Measurements from ENCODE around the gene TOR3A. TPM values are rescaled to one million over a fixed set of nuclear protein-coding genes. Genes with fewer than 3 reads are reported as not detected.

Gene TOR3A
- total and polyA plus RNA-seq, 2 donors (not counting 1 experiment from before 2014, with no cell fraction given) = 49.9 to 65.6 TPM

GRCh38 chr1:179048339-179049124 is 33.3 kb upstream of the TOR3A start:
- no peak overlapping the region for H3K27ac ChIP-seq (ENCODE audit: low read length in 2 of 2)
- H3K27ac Mint-ChIP-seq = no peak overlapping the region
- H3K79me2 ChIP-seq (ENCODE audit: control insufficient read depth, insufficient read depth, low read length) = peaks cover 4% of the 10 kb centered on the region

More at GRCh38 chr1:179048339-179049124, 33.3 kb upstream of the TOR3A start:
- Mint-ChIP-seq H3K4me1 (peaks cover 8% of the 10 kb centered on the region), H3K27me3 (no peaks in the 10 kb centered on the region), H3K4me3 (no peak overlapping the region), H3K9me3 (ENCODE audit: insufficient read depth) (no peaks in the 10 kb centered on the region)
- Histone ChIP-seq H3K9me3 (ENCODE audit: control extremely low read depth in 1 of 3, control insufficient read depth in 2 of 3, insufficient read depth in 1 of 3, low read length in 2 of 3) (no peaks in the 10 kb centered on the region), H4K20me1 (ENCODE audit: control insufficient read depth, insufficient read depth, low read length, poor library complexity, severe bottlenecking) (no peaks in the 10 kb centered on the region), H3K4me2 (replicated peaks; ENCODE audit: low read depth, low read length, poor library complexity, severe bottlenecking) (no peak overlapping the region), H3K36me3 (replicated peaks in 1 of 2; ENCODE audit: control extremely low read depth in 1 of 2, control insufficient read depth in 1 of 2, extremely low read depth in 1 of 2, insufficient read depth in 2 of 2, low read length in 1 of 2) (peaks cover 1 to 2% of the 10 kb centered on the region in 2 experiments), H3K27me3 (replicated peaks in 1 of 4; ENCODE audit: control extremely low read depth in 1 of 4, control insufficient read depth in 3 of 4, insufficient read depth in 4 of 4, low read length in 3 of 4) (no peaks in the 10 kb centered on the region), H3K4me1 (ENCODE audit: control insufficient read depth in 2 of 2, insufficient read depth in 2 of 2, low read length in 2 of 2) (peaks cover 0 to 5% of the 10 kb centered on the region in 2 donors), H3K9ac (ENCODE audit: low read length) (no peak overlapping the region), H3K4me3 (ENCODE audit: control extremely low read depth in 1 of 5, extremely low read depth in 1 of 5, insufficient read depth in 1 of 5, low read depth in 2 of 5, low read length in 4 of 5) (no peak overlapping the region), H2AFZ (ENCODE audit: insufficient read depth, low read depth, low read length, poor library complexity, severe bottlenecking) (no peak overlapping the region)
- ChIA-PET POLR2A (no interaction called here), CTCF (no interaction called here)
- WGBS (ENCODE audit: insufficient coverage) = no CpG with 5 or more reads among the region's 1 CpG
- TF ChIP-seq EZH2 (IDR thresholded peaks at IDR 0.05; ENCODE audit: borderline replicate concordance, insufficient read depth, low read depth, low read length, poor library complexity, severe bottlenecking) = no peak
- no peak for TF ChIP-seq CTCF (IDR thresholded peaks at IDR 0.05)
- intact Hi-C loops (cut with micrococcal nuclease) = no loop called here
- no peak for ATAC-seq (ENCODE audit: low read depth)
- DNase-seq = no peak

All from B cell (primary cell).